ENCODE measurements around the gene SMCR8.
"Not testable (repeated sequence)": the region's sequence is repeated elsewhere in the genome, so short reads cannot be mapped to it uniquely, and the experiment has no call there.

Gene SMCR8

GRCh38 chr17:18318117-18318516, 3.0 kb downstream of the SMCR8 start:
- DNase-seq (ENCODE audit: low spot score), result no peak

GRCh38 chr17:18318771-18319450, 3.8 kb downstream of the SMCR8 start:
- DNase-seq (ENCODE audit: low spot score), result no peak

GRCh38 chr17:18319604-18320256, 4.6 kb downstream of the SMCR8 start:
- no peak for DNase-seq (ENCODE audit: low spot score)

GRCh38 chr17:18320301-18320700, 5.2 kb downstream of the SMCR8 start:
- no peak for DNase-seq (ENCODE audit: low spot score)

GRCh38 chr17:18321309-18321708, 6.2 kb downstream of the SMCR8 start:
- no peak for DNase-seq (ENCODE audit: low spot score)

- DNase-seq (ENCODE audit: low spot score), result no peak
Measured at GRCh38 chr17:18322522-18322921, 7.4 kb downstream of the SMCR8 start.

GRCh38 chr17:18323007-18323406, 7.9 kb downstream of the SMCR8 start:
- DNase-seq (ENCODE audit: low spot score), result no peak

GRCh38 chr17:18323507-18324139, 8.5 kb downstream of the SMCR8 start:
- DNase-seq (ENCODE audit: low spot score), result no peak

GRCh38 chr17:18324140-18325050, 9.3 kb downstream of the SMCR8 start:
- no peak for DNase-seq (ENCODE audit: low spot score)

- DNase-seq (ENCODE audit: low spot score), result no peak
Measured at GRCh38 chr17:18326039-18326438, 10.9 kb downstream of the SMCR8 start.

GRCh38 chr17:18326572-18326971, 11.5 kb downstream of the SMCR8 start:
- no peak for DNase-seq (ENCODE audit: low spot score)

GRCh38 chr17:18327093-18327492, 12.0 kb downstream of the SMCR8 start:
- no peak for DNase-seq (ENCODE audit: low spot score)

GRCh38 chr17:18327556-18327955, 12.5 kb downstream of the SMCR8 start:
- no peak for DNase-seq (ENCODE audit: low spot score)

GRCh38 chr17:18328643-18329204, 13.6 kb downstream of the SMCR8 start:
- no peak for DNase-seq (ENCODE audit: low spot score)

GRCh38 chr17:18331879-18332278, 16.8 kb downstream of the SMCR8 start:
- DNase-seq (ENCODE audit: low spot score), result no peak

- no peak for DNase-seq (ENCODE audit: low spot score)
Measured at GRCh38 chr17:18332909-18333489, 17.9 kb downstream of the SMCR8 start.

- not testable (repeated sequence) for DNase-seq (ENCODE audit: low spot score)
Measured at GRCh38 chr17:18338158-18338557, 23.1 kb downstream of the SMCR8 start.

GRCh38 chr17:18339933-18340332, 24.8 kb downstream of the SMCR8 start:
- no peak for DNase-seq (ENCODE audit: low spot score)

GRCh38 chr17:18344021-18344420, 28.9 kb downstream of the SMCR8 start:
- no peak for DNase-seq (ENCODE audit: low spot score)

GRCh38 chr17:18353541-18353940, 38.4 kb downstream of the SMCR8 start:
- DNase-seq (ENCODE audit: low spot score), result no peak

- DNase-seq (ENCODE audit: low spot score), result no peak
Measured at GRCh38 chr17:18356624-18357023, 41.5 kb downstream of the SMCR8 start.

GRCh38 chr17:18360518-18360917, 45.4 kb downstream of the SMCR8 start:
- no peak for DNase-seq (ENCODE audit: low spot score)
